NCI-H2196 treated with DMSO at 0.1 percent for 48 hours (cell line): Measurements from ENCODE around the gene NSMCE1.

Experiments
- DNase-seq: peaks from one replicate; lab custom pipeline; 2025; ENCODE audit not compliant: unreplicated experiment; lab: John Stamatoyannopoulos, UW

The NSMCE1 gene

DNA sequence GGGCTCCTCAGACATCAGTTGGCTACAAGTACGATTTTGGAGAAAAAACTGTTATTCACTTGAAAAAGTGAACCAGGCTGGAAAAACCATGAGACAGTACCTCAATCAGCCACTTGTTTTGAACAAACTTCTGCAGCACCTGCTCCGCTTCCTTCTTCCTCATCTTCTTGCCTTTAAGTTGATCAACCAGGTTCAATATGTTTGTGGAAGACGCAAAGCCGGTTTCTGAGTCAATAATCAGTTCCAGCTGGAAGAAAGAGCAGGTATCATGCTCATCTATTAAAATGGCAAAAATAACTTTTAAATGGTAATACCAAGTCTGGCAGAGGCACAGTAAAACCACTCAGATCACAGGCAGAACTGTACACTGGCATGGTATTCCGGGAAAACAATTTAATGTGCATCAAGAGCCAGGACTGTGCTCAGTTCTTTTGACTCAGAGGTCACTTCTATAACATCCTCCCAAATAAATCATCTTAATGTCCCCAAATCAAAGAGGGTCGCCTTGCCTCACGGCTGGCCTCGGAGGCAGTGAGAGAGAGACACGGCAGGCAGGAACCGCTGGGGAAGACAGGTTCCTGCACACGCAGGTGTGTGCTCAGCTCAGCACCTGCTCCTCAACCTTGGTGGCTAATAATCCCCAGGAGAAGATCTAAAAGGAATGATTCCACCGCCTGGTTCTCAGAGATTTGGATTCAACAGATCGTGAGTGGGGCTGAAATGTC is 35.5 kb downstream of the NSMCE1 start:
- DNase-seq = no peak

- DNase-seq = no peak
Measured at GRCh38 chr16:27232061-27232900, 36.3 kb downstream of the NSMCE1 start.

GRCh38 chr16:27231692-27232060 is 36.9 kb downstream of the NSMCE1 start:
- DNase-seq = no peak

DNA sequence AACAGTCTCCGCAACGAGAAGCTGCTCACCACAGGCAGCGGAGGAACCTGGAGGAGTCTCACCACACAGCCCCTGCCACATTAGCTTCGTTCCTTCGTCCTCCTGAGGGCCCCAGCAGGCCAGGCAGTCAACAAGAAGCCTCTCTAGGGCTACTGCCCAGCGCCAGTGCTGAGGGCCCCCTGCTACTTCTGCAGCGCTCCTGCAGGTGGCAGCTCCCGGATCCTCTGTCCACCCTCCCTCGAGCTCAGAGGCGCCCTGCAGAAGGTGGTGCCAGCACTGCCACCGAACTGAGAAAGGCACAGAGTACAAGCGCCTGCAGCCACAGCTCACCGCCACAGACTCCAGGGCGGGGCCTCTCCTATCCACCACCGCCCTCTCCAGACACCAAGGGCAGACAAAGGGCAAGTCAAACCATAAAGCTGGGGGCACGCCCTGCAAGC is 38.0 kb downstream of the NSMCE1 start:
- no peak for DNase-seq

GRCh38 chr16:27229891-27230470 is 38.6 kb downstream of the NSMCE1 start:
- no peak for DNase-seq

DNA sequence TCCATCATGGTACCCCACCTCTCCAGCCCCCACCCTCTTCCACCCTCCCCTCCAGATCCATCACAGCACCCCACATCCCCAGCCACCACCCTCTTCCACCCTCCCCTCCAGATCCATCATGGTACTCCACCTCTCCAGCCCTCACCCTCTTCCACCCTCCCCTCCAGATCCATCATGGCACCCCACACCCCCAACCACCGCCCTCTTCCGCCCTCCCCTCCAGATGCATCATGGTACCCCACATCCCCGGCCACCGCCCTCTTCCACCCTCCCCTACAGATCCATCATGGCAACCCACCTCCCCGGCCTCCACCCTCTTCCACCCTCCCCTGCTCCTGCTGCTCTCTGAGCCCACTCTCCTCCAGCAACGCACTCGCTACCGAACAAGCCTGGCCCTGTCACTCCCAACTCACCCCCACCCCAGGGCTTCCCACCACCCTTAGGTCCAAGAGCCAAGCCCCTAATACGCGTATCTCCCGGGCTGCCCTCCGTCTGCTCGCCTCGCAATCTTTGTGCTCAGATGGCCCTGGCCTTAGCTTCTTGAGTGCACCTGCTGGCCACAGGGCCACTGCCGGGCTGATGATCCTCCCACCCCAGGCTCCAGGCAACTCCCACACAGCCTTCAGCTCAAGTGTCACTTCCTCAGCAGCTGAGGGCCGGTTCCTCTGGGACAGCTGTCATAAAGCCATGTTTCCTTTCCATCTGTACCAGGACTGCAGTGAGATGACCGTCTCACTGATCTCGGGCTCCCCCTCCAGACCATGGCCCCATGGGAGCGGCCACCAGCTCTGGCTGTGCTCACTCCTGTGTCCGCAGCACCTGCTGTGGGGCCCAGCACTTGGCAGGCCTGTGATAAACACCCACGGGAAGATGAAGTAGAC is 39.7 kb downstream of the NSMCE1 start:
- peak; percentile 85 for DNase-seq

DNA sequence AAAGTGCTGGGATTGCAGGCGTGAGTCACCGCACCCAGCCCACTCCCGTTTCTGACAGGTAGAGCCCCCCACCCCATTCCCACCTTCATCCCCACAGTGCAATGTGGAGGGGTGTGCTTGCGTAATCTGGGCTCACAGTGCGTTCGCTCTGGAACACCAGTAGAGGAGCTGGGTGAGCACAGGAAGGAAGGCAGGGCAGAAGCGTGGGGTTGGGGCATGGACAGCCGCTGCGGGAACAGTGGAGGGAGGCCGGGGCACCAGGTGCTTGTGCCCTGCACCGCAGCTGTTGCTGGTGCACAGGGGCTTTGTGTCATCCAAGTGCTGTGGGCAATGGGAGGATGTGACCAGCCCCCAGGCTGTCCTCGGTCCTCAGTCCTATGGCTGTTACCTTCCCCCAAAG is 40.5 kb downstream of the NSMCE1 start:
- no peak for DNase-seq

- DNase-seq = no peak
Measured at GRCh38 chr16:27226976-27227705, 41.4 kb downstream of the NSMCE1 start.

DNA sequence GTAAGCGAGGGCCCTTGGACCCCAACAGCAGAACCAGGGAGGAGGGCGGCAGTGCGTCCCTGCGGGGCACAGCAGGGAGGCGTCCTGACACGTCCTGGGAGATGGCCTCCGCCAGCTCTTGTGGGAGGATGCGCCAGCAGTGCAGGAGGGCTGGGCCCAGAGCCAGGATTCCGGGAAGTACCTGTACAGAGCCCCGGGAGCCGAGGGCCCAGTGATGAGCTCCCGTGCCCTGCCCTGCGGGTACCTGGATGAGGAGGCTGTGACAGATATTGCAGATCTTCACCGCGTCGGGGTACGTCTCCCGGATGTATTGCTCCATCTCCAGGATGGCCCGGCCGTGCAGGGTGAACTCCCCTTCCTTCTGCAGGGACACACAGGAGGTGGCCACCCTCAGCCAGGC is 42.1 kb downstream of the NSMCE1 start:
- no peak for DNase-seq

- no peak for DNase-seq
Measured at GRCh38 chr16:27225536-27226360, 42.8 kb downstream of the NSMCE1 start.

DNA sequence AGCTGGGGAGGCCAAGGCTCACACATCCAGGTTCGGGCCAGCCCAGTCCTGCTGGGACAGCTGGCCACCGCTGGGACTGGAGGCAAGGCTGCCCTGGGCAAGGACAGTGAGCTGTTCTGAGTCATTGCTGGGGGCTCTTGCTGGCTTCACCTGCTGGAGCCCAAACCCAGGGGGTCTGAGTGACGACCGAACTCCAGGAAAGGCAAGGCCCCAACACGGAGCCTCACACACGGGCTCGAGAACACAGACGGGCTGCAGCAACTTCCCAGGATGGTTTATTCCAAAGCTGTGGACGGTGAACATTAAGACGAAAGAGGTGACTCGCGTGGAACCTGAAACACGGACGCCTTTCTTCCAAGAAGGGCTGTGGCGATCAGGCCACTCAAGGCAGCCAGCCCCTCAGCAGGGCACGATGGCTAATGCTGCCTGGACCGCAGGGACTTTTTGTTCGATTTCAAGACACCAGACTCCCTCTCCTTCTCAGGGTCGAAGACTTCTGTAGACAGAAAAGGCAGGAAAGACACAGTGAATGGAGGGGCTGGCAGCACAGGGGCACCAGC is 43.8 kb downstream of the NSMCE1 start:
- no peak for DNase-seq

- no peak for DNase-seq
Measured at GRCh38 chr16:27224271-27224737, 44.3 kb downstream of the NSMCE1 start.

DNA sequence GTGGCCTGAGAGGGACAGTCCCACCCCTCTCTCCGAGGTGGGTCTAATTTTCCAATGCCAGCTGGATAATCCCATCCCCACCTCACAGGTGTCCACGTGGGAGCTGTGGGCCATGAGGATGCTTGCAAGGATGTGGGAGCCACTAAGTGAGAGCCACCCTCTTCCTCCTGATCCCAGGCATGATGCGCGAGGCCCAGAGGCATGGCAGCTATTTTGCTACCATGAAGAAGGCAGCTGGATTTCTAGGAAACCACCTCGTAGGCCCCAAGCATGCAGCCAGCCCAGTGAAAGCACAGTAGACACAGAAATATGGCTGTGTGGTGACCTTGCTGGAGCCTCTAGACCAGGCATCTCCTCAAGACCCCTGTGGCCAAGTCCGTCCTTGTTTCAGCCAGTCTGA is 44.9 kb downstream of the NSMCE1 start:
- no peak for DNase-seq

- no peak for DNase-seq
Measured at GRCh38 chr16:27223226-27223610, 45.4 kb downstream of the NSMCE1 start.

GRCh38 chr16:27222249-27223225 is 46.0 kb downstream of the NSMCE1 start:
- no peak for DNase-seq

GRCh38 chr16:27221576-27222248 is 46.9 kb downstream of the NSMCE1 start:
- DNase-seq = no peak

GRCh38 chr16:27220991-27221390 is 47.6 kb downstream of the NSMCE1 start:
- DNase-seq = no peak
